ENCODE results near the gene ATOSB. TPM values are rescaled to one million over a fixed set of nuclear protein-coding genes. Genes with fewer than 3 reads are reported as not detected.

Gene ATOSB
- polyA plus RNA-seq, 4 donors: 12.7 to 14.8 (median 13.6) TPM

DNA sequence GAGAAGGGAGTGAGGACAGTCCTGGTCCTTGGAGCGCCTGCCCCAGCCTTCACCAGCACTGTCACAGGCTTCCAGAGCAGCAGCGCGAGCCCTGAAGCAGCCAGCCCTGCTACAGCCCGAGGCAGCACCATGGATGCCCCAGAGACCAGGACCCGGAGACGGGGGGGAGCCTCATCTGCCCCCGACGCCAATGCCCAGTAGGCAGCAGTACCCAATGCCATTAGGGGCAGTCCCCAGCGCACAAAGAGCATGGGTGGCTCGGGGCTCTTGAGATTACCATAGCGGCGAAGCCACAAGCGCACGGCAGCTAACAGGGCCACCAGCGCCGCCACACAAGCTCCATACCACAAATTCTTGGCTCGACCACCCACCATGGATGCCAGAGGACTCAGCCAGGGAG lies 24.1 kb downstream of the ATOSB start:
- no peak for DNase-seq (ENCODE audit: low read depth in 4 of 4, low spot score in 3 of 4)

DNA sequence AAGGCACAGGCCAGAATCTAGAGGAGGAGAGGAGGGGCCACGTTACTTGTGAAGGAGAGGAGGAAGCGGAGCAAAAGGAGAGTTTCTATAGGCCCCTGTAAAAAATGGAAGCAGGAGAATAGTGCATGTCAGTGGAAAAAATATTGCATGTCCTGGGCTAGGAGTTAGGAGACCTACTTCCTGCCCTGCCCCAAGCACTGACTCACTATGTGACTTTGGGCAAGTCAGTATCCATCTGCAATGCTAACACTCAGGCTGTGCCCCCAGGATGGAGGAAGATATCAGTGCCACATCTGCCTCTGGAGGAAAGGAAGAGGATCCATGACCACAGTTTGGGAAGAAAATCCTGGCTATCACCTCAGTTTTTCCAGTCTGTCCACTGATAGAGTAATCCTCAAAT lies 26.2 kb downstream of the ATOSB start:
- DNase-seq (ENCODE audit: low read depth in 4 of 4, low spot score in 3 of 4): no peak

DNA sequence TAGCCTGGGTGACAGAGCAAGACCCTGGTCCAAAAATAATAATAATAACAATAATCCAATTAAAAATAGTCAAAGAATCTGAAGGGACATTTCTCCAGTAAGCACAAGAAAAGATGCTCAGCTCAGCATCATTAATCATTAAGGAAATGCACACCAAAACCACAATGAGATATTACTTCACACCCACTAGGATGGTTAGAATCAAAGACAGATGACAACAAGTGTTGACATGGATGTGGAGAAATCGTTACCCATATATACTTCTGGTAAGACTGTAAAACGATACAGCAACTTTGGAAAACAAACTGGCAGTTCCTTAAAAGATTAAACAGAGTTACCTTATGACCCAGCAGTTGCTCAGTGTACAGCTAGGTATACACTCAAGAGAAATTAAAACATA lies 30.6 kb downstream of the ATOSB start:
- DNase-seq (ENCODE audit: low read depth in 4 of 4, low spot score in 3 of 4): no peak

DNA sequence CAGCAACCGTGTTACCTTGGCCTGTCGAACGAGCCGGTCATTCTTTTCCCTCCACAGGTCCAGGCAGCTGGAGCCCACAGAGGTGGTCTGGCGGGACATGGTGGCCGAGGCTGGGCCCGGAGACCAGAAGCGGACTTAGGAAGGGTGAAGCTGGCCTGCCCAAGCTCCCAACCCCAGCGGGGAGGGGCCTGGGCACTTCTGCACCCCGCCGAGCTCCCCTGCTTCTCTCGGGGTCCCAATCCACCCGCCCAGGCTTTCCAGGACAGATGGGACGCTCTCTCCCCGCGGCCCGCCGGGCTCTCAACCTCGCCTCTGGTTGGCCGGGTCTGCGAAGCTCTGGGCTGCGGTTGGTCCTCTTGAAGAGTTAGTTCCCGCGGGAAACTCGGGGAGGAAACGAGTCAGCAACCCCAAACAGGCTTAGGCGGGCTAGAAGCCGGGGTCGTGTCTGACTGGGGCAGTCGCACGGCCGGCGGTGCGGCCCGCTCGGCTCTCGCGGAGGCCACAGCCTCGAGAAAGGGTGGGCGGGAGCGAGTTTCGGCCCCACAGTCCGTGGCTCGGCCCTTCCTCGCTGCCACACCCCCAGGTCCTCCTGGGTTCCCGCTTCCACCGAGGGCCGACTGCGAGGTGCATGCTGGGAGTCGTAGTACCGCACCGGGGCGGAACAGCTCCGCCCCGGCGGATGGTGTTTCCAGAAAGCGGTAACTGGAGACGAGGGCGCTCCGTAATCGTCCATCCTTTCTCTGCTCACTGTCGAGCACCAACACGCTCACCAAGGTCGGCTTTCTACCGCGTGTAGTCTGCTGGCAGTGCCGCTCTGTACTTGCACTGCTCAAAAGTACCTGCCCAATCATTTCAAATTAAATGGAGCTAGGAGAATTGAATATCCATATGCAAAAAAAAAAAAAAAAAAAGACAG lies 36.0 kb downstream of the ATOSB start, which contains the start of gene FANCG:
Gene FANCG, minus strand, starts transcription at position 517 of the 916 bp plus-strand sequence. Its CDS starts 418 bp downstream, at position 99.
- DNase-seq (ENCODE audit: low read depth in 4 of 4, low spot score in 3 of 4): peak; percentile 85 to 88 (median 87)

DNA sequence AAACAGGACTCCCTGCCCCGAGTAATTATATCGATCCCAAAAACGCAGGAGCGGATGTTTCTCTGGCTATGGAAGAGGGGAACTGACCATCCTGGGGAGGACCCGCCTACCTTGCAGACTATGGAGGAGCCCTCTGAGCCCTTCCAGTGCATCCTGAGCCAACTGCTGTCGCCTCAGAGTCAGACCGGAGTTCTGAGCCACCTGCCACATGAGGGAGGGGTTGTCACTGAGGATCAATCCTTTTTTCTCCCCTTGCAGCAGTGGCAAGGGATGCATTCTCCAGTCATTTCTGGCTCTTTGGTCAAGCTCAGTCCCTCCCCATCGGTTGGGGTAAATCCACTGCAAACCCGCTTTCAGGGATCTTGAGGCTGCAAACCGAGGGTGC lies 36.6 kb downstream of the ATOSB start:
- no peak for DNase-seq (ENCODE audit: low read depth in 4 of 4, low spot score in 3 of 4)

DNA sequence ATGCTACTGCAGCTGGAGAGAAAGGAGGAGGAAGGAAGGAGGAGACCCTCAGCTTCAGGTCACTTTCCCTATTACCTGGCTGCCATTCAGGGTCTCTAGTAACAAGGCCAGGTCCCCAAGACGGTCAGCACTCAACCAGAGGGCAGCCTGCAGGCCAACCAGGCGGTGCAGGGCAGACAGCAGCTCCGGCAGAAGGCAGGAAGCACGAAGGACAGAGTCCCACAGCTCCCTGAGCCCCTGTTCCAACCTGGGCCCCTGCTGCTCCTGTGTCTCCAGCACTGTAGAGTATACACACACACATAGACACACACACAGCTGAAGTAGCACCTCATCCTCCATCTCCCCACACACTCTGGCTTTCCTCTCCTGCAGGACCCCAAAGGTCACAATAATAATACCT lies 37.6 kb downstream of the ATOSB start:
- DNase-seq (ENCODE audit: low read depth in 4 of 4, low spot score in 3 of 4): no peak

DNA sequence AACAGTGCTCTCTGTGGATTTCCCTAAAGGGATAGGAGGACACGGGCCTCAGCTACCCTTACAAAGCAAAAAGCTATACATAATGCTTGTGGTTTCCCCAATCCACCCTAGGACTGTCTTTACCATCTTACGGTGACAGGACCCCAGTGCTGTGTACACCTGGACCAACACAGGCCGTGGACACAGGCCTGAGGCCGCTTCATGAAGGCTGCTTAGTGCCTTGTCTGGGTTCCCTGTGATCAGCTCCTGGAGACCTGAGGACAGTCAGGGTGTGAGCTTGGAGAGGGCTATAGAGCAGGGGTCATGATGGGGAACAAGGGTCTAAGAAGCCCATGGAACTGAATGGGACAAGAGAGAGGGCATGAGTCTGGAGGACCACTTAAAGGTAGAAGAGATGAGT lies 38.8 kb downstream of the ATOSB start:
- DNase-seq (ENCODE audit: low read depth in 4 of 4, low spot score in 3 of 4): no peak

DNA sequence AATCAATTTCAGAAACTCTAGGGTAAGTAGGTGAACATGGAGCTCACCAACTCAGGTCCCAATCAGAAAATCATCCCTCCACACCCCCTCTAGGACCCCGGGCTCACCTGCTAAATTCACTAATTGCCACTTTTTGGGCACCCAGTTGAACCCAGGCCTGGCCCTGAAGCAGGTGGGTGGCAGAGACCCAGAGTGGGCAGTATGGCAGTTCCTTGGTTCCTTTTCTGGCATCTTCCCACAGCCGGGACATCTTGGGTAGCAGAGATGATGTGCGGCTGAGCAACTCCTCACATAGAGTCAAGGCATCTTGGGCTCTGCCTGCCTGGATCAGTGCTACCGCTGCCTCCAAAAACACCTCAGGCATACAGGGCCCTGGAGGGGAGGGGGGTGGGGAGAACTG lies 40.3 kb downstream of the ATOSB start:
- DNase-seq (ENCODE audit: low read depth in 4 of 4, low spot score in 3 of 4): no peak

DNA sequence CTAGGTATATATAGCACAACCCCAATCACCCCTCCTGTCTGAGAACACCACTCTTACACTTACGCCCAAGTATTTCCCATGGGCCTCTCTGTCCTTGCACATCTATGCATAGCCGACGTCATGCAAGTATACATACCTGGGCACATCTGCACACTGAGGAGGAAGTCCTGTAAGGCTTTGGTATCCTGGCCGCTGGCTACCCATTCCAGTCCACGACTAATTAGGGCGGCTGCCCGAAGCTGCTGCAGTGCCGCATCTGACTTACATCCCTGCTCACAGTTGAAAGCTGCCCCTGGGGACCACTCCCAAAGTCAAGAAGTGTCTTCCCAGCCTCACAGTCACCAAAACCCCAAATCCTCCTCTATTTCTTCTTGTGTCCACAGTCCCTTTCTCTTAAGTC lies 40.9 kb downstream of the ATOSB start:
- DNase-seq (ENCODE audit: low read depth in 4 of 4, low spot score in 3 of 4): no peak

DNA sequence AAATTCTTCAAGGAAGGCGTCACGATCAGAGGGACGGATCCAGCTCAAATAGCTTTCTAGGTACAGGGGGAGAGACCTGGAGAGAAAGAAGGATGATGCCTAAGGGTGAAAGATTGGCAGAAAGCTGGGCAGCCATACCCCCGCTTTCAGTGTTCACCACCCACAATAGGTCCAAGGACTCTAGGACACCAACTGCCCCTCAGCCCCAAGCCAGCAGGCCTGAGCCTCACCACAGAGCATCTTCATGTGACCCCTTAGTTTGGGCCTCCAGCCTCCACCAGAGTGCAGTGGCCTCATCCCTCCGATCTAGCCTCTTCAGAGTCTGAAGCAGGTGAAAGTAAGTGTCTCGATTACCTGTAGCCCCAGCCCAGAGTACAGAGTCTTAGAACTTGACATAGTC lies 41.5 kb downstream of the ATOSB start:
- no peak for DNase-seq (ENCODE audit: low read depth in 4 of 4, low spot score in 3 of 4)

DNA sequence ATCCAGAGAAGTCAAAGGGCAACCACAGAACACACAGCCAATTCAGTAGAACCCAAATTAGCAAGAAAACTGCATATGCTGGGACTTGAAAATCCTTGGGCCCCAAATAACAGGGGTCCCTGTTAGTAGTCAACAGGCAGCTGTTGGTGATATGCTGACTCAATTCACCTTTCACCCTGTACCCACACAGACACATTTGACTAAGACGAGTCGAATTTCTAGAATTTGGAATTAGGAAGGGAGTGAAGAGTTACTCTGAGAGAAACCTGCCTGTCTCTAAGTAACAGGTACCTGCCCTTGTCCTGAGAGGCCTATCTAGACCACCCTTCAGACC lies 42.4 kb downstream of the ATOSB start:
- DNase-seq (ENCODE audit: low read depth in 4 of 4, low spot score in 3 of 4): no peak

DNA sequence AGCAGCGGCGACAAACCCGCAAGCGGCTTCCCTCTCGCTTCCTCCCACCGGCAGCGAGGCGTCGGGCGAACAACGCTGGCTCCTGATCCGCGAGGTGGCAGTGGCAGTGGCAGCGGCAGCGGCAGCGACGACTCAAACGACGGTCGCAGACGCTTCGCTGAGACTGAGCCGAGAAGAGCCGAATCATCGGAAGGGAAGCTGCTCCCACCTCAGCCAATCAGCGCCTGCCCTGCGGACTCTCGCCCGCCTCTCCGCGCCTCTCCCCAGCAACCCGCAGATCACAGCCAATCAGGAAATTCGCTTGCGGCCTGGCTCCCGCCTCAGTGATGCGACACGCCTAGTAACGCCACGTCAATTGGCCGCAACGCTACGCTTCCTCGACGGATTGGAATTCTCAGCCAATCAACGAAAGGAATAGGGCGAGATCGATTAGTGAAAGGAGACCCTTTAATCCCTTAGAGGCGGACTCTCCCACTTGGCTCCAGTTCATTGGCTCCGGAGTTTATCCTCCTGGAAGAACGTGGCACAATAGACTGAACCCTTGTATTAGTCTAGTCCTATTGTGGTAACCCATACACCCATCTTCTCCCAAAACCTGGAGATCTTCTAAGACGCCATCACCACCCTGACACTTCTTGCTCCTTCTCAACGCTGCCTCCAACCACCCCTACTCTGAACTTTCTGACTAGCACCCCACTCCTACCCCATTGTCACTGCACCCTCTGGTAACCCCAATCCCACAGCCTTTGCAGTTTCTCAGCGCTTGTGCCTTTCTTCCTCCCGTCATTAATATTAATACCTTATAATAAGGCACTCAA lies 43.0 kb downstream of the ATOSB start, which contains the start of gene VCP:
Gene VCP, minus strand, starts transcription at position 165 of the 818 bp plus-strand sequence. CDS start 272 bp downstream, outside the sequence.
- peak; percentile 91 to 97 (median 94) for DNase-seq (ENCODE audit: low read depth in 4 of 4, low spot score in 3 of 4)

DNA sequence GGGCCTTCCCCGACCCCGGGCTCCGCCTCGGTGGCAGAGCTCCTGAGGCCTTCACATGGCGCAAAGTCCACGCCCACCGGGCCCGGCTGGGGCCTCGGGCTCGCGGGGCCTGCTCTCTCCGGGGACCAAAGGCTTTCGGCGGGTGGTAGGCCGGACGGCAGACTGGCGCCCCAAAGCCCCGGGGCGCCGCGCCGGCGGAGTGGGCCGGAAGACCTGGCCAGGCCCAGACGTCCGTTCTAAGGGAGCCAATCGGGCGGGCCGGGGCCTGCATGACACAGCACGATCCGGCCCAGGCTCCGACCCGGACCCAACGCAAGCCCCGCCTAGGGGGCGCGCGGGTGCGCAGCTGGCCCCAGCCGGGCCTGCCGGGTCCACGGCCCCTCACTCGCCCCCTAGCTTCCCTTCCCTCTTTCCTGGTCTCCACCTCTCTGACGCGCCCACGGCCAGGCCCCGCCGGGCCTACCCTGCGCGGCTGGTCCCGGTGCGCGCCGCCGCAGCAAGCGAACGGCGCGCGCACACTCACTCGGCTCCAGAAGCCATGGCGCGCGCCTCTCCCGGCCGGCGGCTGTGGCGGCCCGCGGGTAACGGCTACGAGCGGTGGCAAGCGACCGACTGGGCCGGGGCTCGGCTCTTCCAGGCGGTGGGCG lies 43.7 kb downstream of the ATOSB start:
- peak; percentile 63 to 73 (median 68) for DNase-seq (ENCODE audit: low read depth in 4 of 4, low spot score in 3 of 4)

DNA sequence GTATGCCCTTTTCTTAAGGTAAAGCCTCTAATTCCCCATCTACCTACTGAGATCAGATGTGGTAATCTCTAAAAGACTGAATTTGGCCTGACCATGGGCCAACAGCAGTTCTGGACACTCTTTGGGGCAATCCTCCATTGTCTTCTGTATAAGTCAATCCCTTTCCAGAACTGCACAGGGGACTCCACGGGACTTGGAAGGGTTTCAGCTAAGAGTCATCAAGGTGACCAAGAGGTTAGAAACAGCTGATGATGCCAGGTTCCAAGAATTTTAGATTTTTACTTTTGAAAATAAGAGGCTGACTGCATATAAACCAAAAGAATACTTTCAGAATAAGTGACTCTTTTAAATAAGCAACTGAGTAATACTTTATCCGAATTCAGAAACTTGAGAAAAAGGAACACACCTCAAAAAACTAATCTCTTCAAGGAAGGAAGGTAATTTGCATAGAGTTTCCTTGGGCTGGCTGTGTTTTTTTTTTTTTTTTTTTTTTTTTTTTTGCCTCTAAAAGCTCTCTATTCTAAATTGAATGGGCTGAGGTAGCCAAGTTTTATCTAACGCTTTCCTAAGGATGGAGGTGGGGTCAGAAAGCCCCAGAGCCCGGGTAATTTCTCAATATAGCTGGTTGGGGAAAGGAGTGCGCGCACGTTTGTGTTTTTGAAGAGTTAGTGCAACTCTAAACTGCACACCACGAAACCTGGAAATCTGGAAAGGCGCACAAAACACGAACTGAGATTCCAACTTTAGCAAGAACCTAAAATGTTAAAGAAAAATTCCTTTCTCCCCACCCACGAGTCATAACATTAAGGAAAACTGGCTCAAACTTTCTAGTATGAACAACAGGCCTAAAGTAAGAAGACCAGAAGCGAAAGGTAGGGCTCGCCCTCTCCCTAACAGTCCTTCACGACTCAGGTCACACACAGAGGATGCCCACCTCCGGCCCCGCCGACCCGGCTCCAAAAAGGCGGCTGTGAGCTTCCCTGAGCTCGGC lies 44.5 kb downstream of the ATOSB start:
- no peak for DNase-seq (ENCODE audit: low read depth in 4 of 4, low spot score in 3 of 4)

DNA sequence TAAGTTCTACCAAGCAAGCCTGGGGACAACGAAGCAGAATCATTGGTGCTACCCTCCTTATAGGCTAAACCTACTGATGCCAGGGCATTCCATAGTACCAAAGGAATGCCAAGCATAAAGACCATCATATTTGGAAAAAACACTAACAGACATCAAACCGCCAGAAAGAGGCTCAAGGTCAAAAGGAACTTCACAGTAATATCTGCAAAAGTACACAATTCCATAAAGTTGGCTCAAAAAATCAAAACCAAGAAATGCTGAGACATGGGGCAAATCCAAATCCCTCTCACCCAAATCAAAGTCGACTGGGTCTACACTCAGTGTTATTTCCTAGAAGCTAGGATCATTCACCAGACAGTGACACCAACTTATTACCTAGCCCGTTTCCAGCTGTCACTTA lies 46.6 kb downstream of the ATOSB start:
- DNase-seq (ENCODE audit: low read depth in 4 of 4, low spot score in 3 of 4): no peak

DNA sequence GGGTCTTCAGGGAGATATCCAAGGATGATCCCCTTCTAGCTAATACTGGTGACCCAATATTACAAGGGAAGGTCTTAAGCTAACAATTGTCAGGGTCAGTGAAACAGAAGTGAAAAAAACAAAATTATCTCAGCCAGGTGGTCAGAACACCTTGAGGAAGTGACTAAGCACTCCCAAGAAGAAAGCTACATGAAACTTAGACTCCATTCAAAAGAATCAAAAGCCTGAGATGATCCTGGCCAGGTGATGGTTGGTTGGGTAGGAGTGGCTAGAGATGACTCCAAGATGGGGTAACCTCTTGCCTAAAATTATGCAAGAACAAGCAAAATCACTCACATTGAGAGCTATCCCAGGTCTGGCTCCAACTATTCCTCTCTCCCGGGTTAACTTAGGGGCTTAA lies 48.6 kb downstream of the ATOSB start:
- no peak for DNase-seq (ENCODE audit: low read depth in 4 of 4, low spot score in 3 of 4)

DNA sequence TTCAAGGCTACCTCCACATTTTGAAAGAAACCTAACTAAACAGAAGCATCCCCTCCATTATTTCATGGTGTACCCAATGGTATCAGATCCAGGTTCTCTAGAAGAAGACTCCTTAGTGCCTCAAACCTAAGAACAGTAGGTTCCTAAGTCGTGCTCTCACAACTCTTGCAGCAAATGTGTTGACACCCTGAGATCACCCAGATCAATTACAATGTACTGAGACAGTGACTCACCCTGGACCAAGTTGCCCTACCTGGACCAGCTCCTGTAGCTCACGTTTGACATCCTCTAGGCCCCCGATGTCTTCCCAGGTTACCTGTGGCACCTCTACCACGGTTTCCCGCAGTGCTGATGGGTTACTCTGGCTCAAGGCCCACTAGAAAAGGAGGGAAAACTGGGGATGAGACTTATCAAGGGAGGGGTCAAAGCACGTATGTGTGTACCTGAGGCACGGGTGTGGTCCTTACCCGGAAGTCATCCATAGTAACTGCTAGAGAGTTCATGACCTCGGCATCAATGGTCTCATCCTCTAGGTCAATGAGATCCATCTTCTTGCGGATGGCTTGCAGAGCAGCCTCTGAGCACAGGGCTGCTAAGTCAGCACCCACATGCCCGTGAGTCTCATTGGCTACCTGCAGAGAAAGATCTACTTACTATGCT lies 55.0 kb downstream of the ATOSB start:
- DNase-seq (ENCODE audit: low read depth in 4 of 4, low spot score in 3 of 4): no peak

DNA sequence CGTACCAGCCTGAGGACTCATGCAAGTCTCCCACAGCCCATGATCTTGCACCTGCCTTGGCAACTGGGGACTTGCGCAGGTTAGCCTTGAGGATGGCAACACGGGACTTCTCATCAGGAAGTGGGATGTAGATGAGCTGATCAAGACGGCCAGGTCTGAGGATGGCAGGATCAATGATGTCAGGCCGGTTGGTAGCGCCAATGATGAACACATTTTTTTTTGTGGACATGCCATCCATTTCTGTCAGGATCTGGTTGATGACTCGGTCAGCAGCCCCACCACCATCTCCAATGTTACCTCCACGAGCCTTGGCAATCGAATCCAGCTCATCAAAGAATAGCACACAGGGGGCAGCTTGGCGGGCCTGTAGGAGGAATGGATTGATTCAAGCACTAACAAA lies 56.2 kb downstream of the ATOSB start:
- no peak for DNase-seq (ENCODE audit: low read depth in 4 of 4, low spot score in 3 of 4)

DNA sequence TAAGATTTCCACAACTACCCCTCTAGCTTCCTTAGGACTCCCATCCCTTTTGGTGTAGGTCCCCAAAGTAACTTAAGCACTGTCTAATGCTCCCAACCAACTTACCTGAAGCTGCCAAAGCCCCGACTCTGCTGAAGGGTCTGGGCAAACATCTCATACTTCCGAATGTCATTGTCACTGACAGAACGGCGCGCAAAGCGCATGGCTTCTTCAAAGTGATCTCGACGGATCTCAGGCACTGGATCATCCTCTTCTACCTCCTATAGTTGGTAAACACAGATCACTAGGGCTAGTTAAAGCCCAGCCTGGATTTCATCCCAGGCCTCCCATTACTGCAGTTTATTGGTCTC lies 58.4 kb downstream of the ATOSB start:
- no peak for DNase-seq (ENCODE audit: low read depth in 4 of 4, low spot score in 3 of 4)

Measured in right renal pelvis (tissue), 4 donors.